Esophagus mucosa (tissue), 1 donor: ENCODE data around the gene LMAN2L. TPM values are rescaled to one million over a fixed set of nuclear protein-coding genes. Genes with fewer than 3 reads are reported as not detected.
"Not testable (repeated sequence)": the region's sequence is repeated elsewhere in the genome, so short reads cannot be mapped to it uniquely, and the experiment has no call there.

ENCODE experiments used
- ATAC-seq: fragments of 200-7000 bp; cut with Tn5 transposase; one replicate; pipeline ENCODE4 v1.9.1; 2020
- total RNA-seq: library from RNA; stranded (reverse); gene quantifications from one replicate; pipeline ENCODE4 v1.2.4, GENCODE V29; 2023
- donor health status: DM: yes; HTN: yes; CAD: no.

Gene LMAN2L
- total RNA-seq, 1 donor from 2014 or later = 4.7 TPM

DNA sequence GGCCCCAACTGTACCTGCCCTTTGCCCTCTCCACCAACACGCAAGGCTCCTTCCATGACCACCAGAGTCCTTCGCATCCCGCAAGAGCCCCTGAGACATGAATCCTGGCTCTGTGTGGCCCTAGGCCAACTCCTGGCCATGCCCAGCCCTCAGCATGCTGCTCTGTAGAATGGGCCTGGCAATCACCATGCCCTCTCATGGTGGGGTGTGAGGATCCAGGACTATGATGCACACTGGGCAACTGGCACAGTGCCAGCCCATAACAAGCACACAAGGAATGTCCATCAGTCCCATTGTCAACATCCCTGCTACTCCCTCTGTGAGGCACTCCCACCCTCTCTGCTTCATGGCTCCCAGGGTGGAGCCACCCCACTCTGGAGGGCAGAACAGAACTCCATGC lies 52.6 kb downstream of the LMAN2L start:
- no peak for ATAC-seq

DNA sequence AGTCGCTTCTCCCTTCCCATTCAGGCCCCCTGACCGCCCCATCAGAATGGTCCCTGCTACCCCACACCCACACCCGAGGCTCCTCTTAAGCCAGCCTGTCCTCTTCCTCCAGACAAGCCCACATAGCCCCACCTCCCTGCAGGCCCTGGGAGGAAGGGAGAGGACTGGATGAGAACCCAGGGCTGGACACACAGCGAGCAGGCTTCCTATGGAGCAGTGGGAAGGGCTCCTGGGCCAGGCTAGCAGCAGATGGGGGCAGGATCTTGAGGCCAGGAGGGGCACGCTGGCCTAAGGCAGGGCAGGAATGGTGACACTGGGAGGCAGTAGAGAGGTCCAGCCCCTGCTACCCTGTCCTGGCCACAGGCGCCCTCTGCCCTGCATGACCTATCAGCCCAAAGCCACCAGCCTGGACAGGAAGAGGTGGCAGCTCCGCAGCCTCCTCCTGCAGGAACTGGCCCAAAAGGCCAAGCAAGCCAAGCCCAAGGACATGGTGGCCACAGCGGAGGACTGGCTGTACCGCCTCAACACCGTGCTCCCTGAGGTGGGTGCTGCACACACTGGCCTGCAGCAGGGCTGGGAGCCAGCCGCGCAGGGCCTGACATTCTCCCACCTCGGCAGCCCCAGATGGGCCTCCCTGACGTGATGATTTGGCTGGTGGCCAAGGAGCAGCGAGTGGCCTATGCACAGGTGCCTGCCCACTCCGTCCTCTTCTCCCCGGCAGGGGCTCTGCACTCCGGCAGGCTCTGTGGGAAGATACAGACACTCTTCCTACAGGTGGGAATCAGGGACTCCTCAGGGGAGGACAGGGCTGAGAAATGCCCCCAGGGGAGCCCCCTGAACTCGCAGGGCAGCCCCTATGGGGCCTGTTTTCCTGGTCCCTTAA lies 54.0 kb downstream of the LMAN2L start:
- no peak for ATAC-seq

GRCh38 chr2:96684883-96685576 lies 54.8 kb downstream of the LMAN2L start:
- no peak for ATAC-seq

DNA sequence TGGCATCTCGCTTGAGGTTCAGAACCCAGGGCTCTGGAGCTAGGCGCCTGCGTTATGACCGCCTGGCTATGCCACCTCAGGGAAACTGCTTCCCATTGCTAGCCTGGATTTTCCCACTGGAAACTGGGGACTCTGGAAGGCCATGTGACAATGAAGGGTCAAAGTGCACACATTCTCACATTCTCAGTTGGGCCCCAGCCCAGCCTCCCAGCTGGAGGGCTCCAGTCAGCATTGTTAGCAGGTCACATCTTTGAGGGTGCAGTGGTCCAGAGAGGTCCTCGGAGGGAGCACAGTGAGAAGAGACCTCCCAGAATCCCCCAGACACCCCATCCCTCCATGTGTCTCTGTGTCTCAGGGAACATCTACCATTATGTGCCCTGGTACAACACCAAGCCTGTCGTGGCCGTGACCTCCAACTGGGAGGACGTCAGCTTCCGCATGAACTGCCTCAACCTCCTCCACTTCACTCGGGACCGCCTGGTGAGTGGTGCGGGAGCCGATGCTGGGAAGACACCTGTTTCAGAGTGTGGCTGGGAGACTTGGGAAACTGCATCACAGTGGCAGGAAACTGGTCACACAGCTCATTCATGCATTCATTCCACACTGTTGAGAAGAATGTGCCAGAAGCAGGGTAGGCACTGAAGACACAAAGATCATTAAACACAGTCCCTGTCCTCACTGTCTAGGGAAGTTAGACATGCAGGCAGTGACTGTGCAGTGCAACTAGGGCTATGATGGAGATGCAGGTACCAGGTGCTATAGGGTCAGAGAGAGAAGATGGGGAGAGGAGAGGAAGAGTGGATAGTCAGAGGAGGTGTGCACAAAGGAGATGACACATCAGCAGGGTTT lies 55.7 kb downstream of the LMAN2L start:
- ATAC-seq = no peak

GRCh38 chr2:96683307-96683706 lies 56.6 kb downstream of the LMAN2L start:
- no peak for ATAC-seq

GRCh38 chr2:96681540-96681939 lies 58.3 kb downstream of the LMAN2L start:
- no peak for ATAC-seq

DNA sequence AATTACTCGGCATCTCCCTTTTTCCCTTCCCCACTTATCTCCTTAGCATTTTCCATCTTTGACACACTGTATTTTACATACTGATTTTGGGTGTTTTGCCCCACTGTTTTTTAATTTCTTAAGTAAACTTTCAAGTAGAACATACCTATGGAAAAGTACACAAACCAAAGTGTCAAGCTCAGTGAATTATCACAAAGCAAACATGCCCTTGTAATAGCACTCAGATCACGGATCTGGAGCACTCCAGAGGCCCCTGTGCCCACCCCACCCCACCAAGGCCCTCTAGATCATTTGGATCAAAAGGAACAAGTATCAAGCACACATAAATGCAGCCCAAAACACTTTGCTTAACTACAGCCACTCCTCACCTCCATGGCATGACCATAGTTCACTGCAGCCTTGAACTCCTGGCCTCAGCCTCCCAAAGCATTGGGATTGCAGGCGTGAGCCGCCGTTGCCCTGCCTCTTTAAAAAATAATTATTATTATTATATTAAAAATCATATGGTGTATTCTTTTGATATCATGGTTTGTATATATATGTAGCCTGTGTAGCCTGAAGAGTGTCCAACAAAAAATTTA lies 59.2 kb downstream of the LMAN2L start:
- no peak for ATAC-seq

DNA sequence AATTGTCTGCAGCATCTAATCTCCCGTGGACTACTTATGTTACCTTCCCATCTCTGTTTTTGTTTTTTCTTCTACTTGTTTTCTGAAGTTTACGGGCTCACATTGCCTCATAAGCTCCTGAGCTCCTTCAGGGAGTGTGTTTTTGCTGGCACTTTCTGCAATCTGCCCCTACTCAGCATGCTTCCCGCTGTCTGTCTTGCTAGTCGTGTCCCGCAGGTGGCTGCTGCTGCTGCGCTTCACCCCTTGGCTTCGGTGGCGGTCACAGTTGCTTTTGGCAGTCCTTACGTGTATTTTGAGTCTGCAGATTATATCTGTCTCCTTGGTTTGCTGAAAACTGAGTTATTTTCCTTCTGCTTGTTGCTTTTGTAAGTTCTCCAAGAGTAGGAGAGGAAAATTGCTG lies 60.0 kb downstream of the LMAN2L start:
- no peak for ATAC-seq

DNA sequence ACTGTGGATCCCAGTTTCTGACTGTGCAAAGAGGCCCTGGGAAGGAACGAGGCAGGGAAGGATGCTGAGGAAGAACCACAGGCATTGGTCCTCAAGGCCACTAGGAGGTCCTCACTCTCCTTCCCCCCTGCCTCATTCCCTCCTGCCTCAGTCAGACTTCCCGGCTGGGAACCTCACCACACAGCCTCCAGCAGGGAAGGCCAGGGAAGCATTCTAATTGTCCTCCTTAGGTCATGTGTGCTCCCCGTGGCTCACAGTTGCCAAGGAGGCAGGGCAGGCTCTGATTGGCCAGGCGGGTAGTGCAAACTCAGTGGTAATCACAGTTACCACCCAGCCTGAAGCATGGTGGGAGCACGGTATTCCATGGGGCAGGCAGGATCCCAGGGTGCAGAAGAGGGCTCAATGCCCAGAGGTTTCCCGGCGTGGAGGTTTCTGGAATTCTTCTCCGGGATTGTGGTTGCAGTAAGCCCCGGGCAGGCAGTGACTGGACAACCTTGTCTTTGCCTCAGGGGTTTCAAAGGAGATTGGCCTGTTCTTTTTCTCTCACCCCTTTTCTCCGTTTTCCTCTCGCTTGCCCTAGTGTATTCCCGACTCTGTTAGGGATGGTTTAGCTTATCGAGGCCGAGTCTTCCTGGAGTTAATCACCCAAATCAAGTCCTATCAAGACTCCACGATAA lies 70.2 kb downstream of the LMAN2L start:
- no peak for ATAC-seq

GRCh38 chr2:96668771-96669170 lies 71.1 kb downstream of the LMAN2L start:
- no peak for ATAC-seq

- not testable (repeated sequence) for ATAC-seq
Measured at GRCh38 chr2:96665717-96666116, 74.1 kb downstream of the LMAN2L start.

DNA sequence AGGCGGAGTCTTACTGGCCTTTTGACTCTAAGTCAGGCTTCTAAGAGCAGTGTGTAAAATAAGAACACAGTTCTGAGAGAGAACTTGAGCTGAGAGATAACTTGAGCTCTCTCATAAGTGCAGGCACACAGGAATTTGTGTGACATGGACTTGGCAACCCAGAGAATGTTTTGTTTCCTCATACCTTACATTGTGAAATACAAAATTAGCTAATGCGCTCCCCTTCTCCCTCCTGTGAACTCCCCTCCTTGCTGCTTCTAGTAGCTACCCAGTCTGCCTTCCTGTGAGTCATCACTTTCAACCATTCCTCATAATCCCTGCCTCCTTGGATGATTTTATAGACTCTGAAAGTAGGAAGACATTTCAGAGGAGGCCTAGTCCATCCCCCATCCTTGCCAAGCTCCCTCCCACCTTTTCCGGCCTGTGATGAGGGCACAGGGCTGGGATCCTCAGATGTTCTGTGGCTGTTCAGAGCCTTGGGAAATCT lies 74.7 kb downstream of the LMAN2L start:
- ATAC-seq = peak; percentile 90

DNA sequence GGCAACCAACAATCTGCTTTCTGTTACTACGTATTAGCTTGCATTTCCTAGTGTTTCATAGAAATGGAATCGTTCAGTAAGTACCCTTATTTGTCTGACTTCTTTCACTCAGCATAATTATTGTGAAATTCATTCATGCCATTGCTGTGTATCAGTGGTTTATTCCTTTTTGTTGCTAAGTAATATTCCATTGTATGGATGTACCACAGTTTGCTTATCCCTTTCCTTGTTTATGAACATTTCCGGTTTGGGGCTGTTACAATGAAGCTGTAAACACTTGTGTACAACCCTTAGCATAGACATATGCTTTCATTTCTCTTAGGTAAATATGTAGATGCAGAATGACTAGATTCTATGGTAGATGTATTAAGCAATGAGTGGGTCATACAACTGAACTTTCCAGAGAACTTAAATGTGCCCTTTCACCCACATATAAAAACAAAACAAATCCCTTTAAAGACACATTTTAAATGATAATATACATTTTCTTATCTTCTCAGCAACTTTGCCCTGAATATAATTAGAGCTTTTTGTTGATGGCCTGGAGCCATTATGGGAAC lies 75.4 kb downstream of the LMAN2L start:
- no peak for ATAC-seq

DNA sequence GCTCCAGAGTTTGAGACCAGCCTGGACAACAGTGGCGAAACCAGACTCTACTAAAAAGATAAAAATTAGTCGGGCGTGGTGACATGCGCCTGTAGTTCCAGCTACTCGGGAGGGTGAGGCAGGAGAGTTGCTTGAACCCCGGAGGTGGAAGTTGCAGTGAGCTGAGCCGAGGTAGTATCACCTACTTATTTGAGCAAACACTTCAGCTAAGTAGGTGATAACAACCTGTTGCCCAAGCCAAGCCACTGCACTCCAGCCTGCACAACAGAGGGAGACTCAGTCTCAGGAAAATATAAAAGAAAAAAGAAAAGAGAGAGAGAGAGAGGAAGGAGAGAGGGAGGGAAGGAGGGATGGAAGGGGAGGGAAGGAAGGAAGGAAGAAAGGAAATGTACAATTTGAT lies 76.0 kb downstream of the LMAN2L start:
- no peak for ATAC-seq

DNA sequence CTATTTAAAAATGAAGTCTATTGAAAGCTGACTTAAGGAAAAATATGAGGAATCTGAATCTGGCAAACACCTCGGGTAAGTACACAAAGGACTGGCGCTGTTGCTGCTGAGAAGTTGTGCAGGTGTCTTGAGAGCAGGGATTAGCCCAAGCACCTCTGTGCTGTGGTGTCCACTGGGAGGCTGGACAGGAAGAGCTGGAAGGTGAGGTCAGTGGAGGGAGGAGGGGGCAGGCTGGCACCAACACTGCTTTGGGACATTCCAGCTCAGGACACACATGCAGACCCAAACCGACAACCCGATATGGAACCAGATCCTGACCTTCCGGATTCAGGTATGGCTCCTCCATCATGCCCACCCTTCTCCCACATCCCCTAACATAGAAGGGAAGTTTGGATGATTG lies 76.7 kb downstream of the LMAN2L start:
- ATAC-seq = no peak

- ATAC-seq = no peak
Measured at GRCh38 chr2:96662360-96662759, 77.5 kb downstream of the LMAN2L start.

DNA sequence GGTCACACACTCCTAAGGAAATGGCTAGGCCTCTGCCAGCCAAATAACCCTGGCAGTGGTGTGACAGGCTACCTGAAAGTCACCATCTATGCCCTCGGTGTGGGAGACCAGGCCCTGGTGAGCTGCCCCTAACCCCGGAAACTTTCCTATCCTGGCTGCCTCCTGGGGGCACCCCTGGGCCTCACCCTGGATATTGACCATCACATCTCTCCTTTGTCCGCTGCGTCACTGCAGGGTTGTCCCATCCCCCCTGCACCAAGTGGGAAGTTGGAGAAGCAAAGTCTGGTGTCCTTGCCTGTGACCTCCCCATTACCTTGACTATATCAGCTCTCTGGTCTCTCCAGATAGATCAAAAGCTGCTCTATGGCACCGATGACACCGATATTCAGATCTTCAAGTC lies 78.5 kb downstream of the LMAN2L start:
- ATAC-seq = no peak

GRCh38 chr2:96656540-96656939 lies 83.3 kb downstream of the LMAN2L start:
- no peak for ATAC-seq
